ENCODE data around the gene ARHGAP29.

ARHGAP29 gene

GRCh38 chr1:94260635-94261387, 23.4 kb upstream of the ARHGAP29 start:
- no peak for DNase-seq

GRCh38 chr1:94259635-94260289, 22.4 kb upstream of the ARHGAP29 start:
- DNase-seq, result no peak

- peak; percentile 46 for DNase-seq
Measured at GRCh38 chr1:94258873-94259331, 21.5 kb upstream of the ARHGAP29 start.

GRCh38 chr1:94257444-94257843, 20.1 kb upstream of the ARHGAP29 start:
- DNase-seq, result no peak

GRCh38 chr1:94255476-94255875, 18.1 kb upstream of the ARHGAP29 start:
- DNase-seq, result no peak

GRCh38 chr1:94254073-94254810, 16.9 kb upstream of the ARHGAP29 start:
- DNase-seq, result no peak

GRCh38 chr1:94253456-94254017, 16.2 kb upstream of the ARHGAP29 start:
- DNase-seq, result no peak

- DNase-seq, result no peak
Measured at GRCh38 chr1:94250341-94250740, 13.0 kb upstream of the ARHGAP29 start.

GRCh38 chr1:94248956-94249688, 11.7 kb upstream of the ARHGAP29 start:
- no peak for DNase-seq

- DNase-seq, result peak; percentile 22
Measured at GRCh38 chr1:94247138-94248094, 10.0 kb upstream of the ARHGAP29 start.

- no peak for DNase-seq
Measured at GRCh38 chr1:94246692-94247137, 9.3 kb upstream of the ARHGAP29 start.

GRCh38 chr1:94245747-94246438, 8.5 kb upstream of the ARHGAP29 start:
- DNase-seq, result no peak

- DNase-seq, result no peak
Measured at GRCh38 chr1:94244816-94245215, 7.4 kb upstream of the ARHGAP29 start.

- DNase-seq, result no peak
Measured at GRCh38 chr1:94243665-94244064, 6.3 kb upstream of the ARHGAP29 start.

GRCh38 chr1:94240822-94241221, 3.4 kb upstream of the ARHGAP29 start:
- peak; percentile 22 for DNase-seq

- DNase-seq, result no peak
Measured at GRCh38 chr1:94239796-94240195, 2.4 kb upstream of the ARHGAP29 start.

GRCh38 chr1:94239051-94239450, 1.7 kb upstream of the ARHGAP29 start:
- DNase-seq, result no peak

- DNase-seq, result no peak
Measured at GRCh38 chr1:94236630-94237290, 624 bp downstream of the ARHGAP29 start.

GRCh38 chr1:94236013-94236491, 1.3 kb downstream of the ARHGAP29 start:
- DNase-seq, result no peak
